ENCODE measurements around the gene SPN. TPM values are rescaled to one million over a fixed set of nuclear protein-coding genes. Genes with fewer than 3 reads are reported as not detected.
"Not testable (repeated sequence)": the region's sequence is repeated elsewhere in the genome, so short reads cannot be mapped to it uniquely, and the experiment has no call there.

Gene SPN, protein sequence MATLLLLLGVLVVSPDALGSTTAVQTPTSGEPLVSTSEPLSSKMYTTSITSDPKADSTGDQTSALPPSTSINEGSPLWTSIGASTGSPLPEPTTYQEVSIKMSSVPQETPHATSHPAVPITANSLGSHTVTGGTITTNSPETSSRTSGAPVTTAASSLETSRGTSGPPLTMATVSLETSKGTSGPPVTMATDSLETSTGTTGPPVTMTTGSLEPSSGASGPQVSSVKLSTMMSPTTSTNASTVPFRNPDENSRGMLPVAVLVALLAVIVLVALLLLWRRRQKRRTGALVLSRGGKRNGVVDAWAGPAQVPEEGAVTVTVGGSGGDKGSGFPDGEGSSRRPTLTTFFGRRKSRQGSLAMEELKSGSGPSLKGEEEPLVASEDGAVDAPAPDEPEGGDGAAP
- total RNA-seq (2014; rRNA removed) (not detected in 2 replicates), Bru-seq, nascent RNA (percentile 16 among the genes with signal in this experiment), BruChase-seq, experiment 1, labeled RNA remaining after a 6-hour chase (percentile 13 among the genes with signal in this experiment), BruChase-seq, experiment 2, labeled RNA remaining after a 2-hour chase (percentile 15 among the genes with signal in this experiment)
- long read RNA-seq, result 0 reads

GRCh38 chr16:29663016-29663806 is at the start of gene SPN:
SPN (plus strand) TSS chr16:29663247; CDS start chr16:29663729, 482 bp downstream.
- Histone ChIP-seq H3K9ac (ENCODE audit: low read length) (no peak within 1 kb of the TSS), H3K79me2 (ENCODE audit: low read length) (no peaks in the 10 kb centered on the region), H3K4me1 (ENCODE audit: insufficient read depth, low read length) (no peaks in the 10 kb centered on the region), H3K36me3 (ENCODE audit: low read depth, low read length) (no peaks in the 10 kb centered on the region), H3K27ac (ENCODE audit: low read length) (no peak within 1 kb of the TSS), H4K20me1 (ENCODE audit: low read length) (no peaks in the 10 kb centered on the region), H3K27me3 (ENCODE audit: low read length) (no peaks in the 10 kb centered on the region), H2AFZ (ENCODE audit: low read length) (no peak within 1 kb of the TSS), H3K9me2 (replicated peaks; ENCODE audit: low read length) (no peaks in the 10 kb centered on the region), H3K4me3 (ENCODE audit: low read length) (no peak within 1 kb of the TSS), H3F3A (ENCODE audit: low read length, unreplicated experiment) (no peaks in the 10 kb centered on the region), H3K9me3 (ENCODE audit: low read length) (no peaks in the 10 kb centered on the region), H3K4me2 (ENCODE audit: low read length) (no peak within 1 kb of the TSS)
- BruUV-seq (replicated peaks), result no TSS peak
- no peak for ATAC-seq
- TF ChIP-seq, protein P1, sequence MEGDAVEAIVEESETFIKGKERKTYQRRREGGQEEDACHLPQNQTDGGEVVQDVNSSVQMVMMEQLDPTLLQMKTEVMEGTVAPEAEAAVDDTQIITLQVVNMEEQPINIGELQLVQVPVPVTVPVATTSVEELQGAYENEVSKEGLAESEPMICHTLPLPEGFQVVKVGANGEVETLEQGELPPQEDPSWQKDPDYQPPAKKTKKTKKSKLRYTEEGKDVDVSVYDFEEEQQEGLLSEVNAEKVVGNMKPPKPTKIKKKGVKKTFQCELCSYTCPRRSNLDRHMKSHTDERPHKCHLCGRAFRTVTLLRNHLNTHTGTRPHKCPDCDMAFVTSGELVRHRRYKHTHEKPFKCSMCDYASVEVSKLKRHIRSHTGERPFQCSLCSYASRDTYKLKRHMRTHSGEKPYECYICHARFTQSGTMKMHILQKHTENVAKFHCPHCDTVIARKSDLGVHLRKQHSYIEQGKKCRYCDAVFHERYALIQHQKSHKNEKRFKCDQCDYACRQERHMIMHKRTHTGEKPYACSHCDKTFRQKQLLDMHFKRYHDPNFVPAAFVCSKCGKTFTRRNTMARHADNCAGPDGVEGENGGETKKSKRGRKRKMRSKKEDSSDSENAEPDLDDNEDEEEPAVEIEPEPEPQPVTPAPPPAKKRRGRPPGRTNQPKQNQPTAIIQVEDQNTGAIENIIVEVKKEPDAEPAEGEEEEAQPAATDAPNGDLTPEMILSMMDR (conservative IDR thresholded peaks at IDR 0.05; ENCODE audit: low read depth, low read length), result no peak
- TF ChIP-seq EZH2 (IDR thresholded peaks at IDR 0.05; ENCODE audit: low read length, unreplicated experiment) (no peak), EZH2phosphoT487 (IDR thresholded peaks at IDR 0.05; ENCODE audit: borderline replicate concordance, low read length) (no peak)
- CTCF ChIA-PET, result no interaction called here
- POLR2A ChIA-PET (ENCODE audit: unreplicated experiment), result no interaction called here
- no peak for DNase-seq
- intact Hi-C loops (cut with micrococcal nuclease), result no loop called here

DNA sequence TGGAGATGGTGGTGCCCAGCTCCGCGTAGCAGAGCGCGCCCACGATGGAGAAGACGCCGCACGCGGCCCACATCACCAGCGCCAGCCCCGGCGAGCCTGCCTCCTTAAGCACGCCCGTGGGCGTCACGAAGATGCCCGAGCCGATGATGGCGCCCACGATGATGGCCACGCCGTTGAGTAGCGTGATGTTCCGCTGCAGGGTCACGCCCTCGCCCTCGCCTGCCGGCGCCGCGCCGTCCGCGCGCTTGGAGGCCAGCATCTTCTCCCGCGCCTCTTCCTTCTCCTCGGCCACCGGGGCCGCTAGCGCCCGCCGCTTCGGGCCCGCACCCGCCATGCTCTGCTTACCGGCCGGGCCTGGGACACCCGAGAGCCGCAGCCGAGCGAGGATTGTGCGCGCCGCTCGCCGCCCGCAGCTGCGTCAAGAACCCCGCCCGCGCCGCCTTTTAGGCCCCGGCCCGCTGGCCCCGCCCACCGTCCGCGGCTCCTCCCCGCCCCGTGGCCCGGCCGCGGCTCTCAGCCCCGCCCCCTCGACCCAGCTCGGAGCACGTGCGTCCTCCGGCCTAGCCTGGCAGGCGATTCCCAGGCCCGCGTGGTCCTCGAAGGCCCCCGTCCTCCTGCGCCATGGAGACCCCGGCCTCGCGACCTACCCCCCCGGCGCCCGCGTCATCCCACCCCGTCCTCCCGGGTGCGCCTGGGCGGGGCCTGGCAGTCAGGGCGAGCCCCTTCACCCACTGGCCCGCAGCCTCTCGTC is 49.6 kb upstream of the SPN start:
- H3K4me1 ChIP-seq (ENCODE audit: insufficient read depth, low read length); intact Hi-C loops (cut with micrococcal nuclease); H3F3A ChIP-seq (ENCODE audit: low read length, unreplicated experiment); H3K36me3 ChIP-seq (ENCODE audit: low read depth, low read length); H3K27me3 ChIP-seq (ENCODE audit: low read length); BruUV-seq (replicated peaks); H2AFZ ChIP-seq (ENCODE audit: low read length); H3K9me3 ChIP-seq (ENCODE audit: low read length); H4K20me1 ChIP-seq (ENCODE audit: low read length); CTCF ChIA-PET; POLR2A ChIA-PET (ENCODE audit: unreplicated experiment); H3K9me2 ChIP-seq (replicated peaks; ENCODE audit: low read length): not testable (repeated sequence)
- Histone ChIP-seq H3K4me2 (ENCODE audit: low read length) (peak overlapping the region; percentile 63), H3K79me2 (ENCODE audit: low read length) (peaks cover 31% of the 10 kb centered on the region), H3K9ac (ENCODE audit: low read length) (peak overlapping the region; percentile 83), H3K27ac (ENCODE audit: low read length) (peak overlapping the region; percentile 61), H3K4me3 (ENCODE audit: low read length) (peak overlapping the region; percentile 77)
- peak; percentile 78 for DNase-seq
- peak; percentile 57 for ATAC-seq

DNA sequence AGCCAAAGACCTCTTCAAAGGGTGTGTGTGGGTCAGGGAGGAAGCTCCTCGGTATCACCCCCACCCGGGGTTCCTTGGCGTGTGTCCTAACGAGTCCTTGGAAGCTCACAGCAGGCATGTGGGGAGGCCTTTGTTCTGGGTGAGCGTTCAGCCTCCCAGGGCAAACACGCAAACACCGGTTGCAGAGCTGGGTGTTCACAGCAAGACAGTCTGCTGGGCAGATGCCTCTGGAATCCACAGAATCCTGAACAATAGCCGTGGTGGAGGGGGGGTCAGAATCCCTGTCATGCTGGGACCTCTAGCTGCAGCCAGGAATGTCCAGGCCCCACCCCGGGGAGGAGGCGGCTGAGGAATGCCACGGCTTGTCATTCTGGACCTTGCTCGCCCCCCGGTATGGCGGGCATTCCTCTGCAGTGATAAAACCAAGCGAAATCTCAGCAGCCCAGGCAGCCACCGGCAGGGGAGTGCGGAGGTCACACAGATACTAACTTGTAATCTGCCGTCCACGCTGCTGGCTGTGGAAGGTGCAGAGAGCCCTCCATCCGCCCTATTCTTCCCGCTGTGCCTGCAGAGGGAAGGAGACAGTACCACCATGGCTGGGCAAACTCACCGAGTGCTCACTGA is 48.2 kb upstream of the SPN start:
- POLR2A ChIA-PET (ENCODE audit: unreplicated experiment); H4K20me1 ChIP-seq (ENCODE audit: low read length); intact Hi-C loops (cut with micrococcal nuclease); H3F3A ChIP-seq (ENCODE audit: low read length, unreplicated experiment); H3K36me3 ChIP-seq (ENCODE audit: low read depth, low read length); H3K9me3 ChIP-seq (ENCODE audit: low read length); H2AFZ ChIP-seq (ENCODE audit: low read length); ATAC-seq; H3K4me2 ChIP-seq (ENCODE audit: low read length); H3K9ac ChIP-seq (ENCODE audit: low read length); H3K4me3 ChIP-seq (ENCODE audit: low read length); BruUV-seq (replicated peaks); CTCF ChIA-PET; H3K27me3 ChIP-seq (ENCODE audit: low read length); H3K27ac ChIP-seq (ENCODE audit: low read length); H3K4me1 ChIP-seq (ENCODE audit: insufficient read depth, low read length); H3K9me2 ChIP-seq (replicated peaks; ENCODE audit: low read length); DNase-seq: not testable (repeated sequence)
- peaks cover 23% of the 10 kb centered on the region for H3K79me2 ChIP-seq (ENCODE audit: low read length)

DNA sequence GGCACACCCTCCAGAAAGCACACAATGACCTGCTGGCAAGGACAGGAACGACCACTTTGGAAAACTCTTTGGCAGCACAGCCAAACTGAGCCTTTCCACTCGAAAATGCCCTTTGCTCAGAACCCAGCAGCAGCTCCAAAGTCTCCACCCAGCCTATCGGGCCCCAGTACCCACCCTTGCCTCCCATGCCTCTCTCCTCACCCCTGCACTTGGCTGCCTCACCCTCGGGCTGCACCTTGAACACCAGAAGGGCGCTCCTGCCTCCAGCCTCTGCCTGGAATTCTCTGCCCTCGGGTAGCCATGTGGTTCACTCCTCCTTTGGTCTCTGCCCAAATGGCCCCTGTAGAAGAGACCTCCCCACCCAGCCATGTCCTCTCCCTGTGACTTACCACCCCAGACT is 46.9 kb upstream of the SPN start:
- ATAC-seq; H3K36me3 ChIP-seq (ENCODE audit: low read depth, low read length); BruUV-seq (replicated peaks); H3K9me2 ChIP-seq (replicated peaks; ENCODE audit: low read length); H3K9ac ChIP-seq (ENCODE audit: low read length); H3K4me2 ChIP-seq (ENCODE audit: low read length); H3K27me3 ChIP-seq (ENCODE audit: low read length); H4K20me1 ChIP-seq (ENCODE audit: low read length); H3K9me3 ChIP-seq (ENCODE audit: low read length); H3K4me3 ChIP-seq (ENCODE audit: low read length); CTCF ChIA-PET; DNase-seq; H3K27ac ChIP-seq (ENCODE audit: low read length); intact Hi-C loops (cut with micrococcal nuclease); H2AFZ ChIP-seq (ENCODE audit: low read length); POLR2A ChIA-PET (ENCODE audit: unreplicated experiment); H3F3A ChIP-seq (ENCODE audit: low read length, unreplicated experiment); H3K4me1 ChIP-seq (ENCODE audit: insufficient read depth, low read length): not testable (repeated sequence)
- peaks cover 15% of the 10 kb centered on the region for H3K79me2 ChIP-seq (ENCODE audit: low read length)

GRCh38 chr16:29620591-29620990 is 42.5 kb upstream of the SPN start:
- H3K27ac ChIP-seq (ENCODE audit: low read length); H2AFZ ChIP-seq (ENCODE audit: low read length); H3K9me2 ChIP-seq (replicated peaks; ENCODE audit: low read length); intact Hi-C loops (cut with micrococcal nuclease); CTCF ChIA-PET; H3K27me3 ChIP-seq (ENCODE audit: low read length); DNase-seq; H3K79me2 ChIP-seq (ENCODE audit: low read length); ATAC-seq; BruUV-seq (replicated peaks); H3K4me3 ChIP-seq (ENCODE audit: low read length); H3K9me3 ChIP-seq (ENCODE audit: low read length); H4K20me1 ChIP-seq (ENCODE audit: low read length); H3K4me1 ChIP-seq (ENCODE audit: insufficient read depth, low read length); H3K4me2 ChIP-seq (ENCODE audit: low read length); H3K9ac ChIP-seq (ENCODE audit: low read length); H3K36me3 ChIP-seq (ENCODE audit: low read depth, low read length); POLR2A ChIA-PET (ENCODE audit: unreplicated experiment); H3F3A ChIP-seq (ENCODE audit: low read length, unreplicated experiment): not testable (repeated sequence)
